Measurements from ENCODE around the gene ARHGAP18. TPM values are rescaled to one million over a fixed set of nuclear protein-coding genes. Genes with fewer than 3 reads are reported as not detected.

Gene ARHGAP18
- total and polyA plus RNA-seq, 10 donors: 4.6 to 18.7 (median 15.4) TPM

- intact Hi-C loops (cut with DNase I; ENCODE audit: low total_unique reads): loop anchor here (10.0 kb wide), 2 partner anchors 126 to 426 kb away; no protein-coding TSS in a partner anchor
- Histone ChIP-seq H3K36me3 (peaks cover 0 to 17% (median 2%) of the 10 kb centered on the region in 6 donors), H3K4me3 (no peak overlapping the region), H3K4me1 (peaks cover 0 to 17% (median 7%) of the 10 kb centered on the region in 6 donors), H3K27ac (no peak overlapping the region), H3K9me3 (no peaks in the 10 kb centered on the region), H3K27me3 (replicated peaks in 1 of 7) (no peaks in the 10 kb centered on the region)
- DNase-seq: no peak
- WGBS, 5 donors: 49 to 57% (median 52%) methylated on average over 6 of the region's 6 CpGs
- TF ChIP-seq POLR2AphosphoS5 (IDR thresholded peaks at IDR 0.05) (no peak), CTCF (IDR thresholded peaks at IDR 0.05 in 8 of 11, conservative IDR thresholded peaks at IDR 0.05 in 3 of 11) (peak; percentile 73 to 94 (median 84)), POLR2A (IDR thresholded peaks at IDR 0.05) (no peak)
Measured at GRCh38 chr6:129598244-129599187, 111.5 kb downstream of the ARHGAP18 start.

DNA sequence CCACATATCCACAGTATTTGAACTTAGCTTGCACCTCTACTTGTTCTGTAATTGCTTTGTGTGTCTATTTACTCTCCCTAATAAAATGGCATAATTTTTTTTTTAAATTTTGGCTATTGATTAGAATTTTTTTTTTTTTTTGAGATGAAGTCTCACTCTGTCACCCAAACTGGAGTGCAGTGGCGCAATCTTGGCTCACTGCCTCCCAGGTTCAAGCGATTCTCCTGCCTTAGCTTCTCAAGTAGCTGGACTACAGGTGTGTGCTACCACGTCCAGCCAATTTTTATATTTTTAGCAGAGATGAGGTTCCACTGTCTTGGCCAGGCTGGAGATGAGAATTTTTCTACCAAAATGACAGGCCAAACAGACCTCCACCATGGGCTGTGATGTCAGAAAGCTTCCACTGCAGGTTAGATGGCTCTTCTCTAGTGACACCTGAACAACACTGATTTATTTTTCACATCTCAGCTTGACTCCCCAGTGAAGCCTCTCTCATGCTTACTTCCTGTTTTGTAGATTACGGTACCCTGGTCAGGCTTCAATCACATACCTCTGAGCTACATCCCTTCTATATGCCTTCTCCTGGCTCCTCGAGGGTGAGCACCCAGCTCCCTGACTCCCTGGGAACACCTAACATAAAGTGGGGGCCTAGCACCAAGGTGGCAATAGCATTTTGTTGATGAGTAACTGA lies 112.8 kb downstream of the ARHGAP18 start:
- Histone ChIP-seq H3K27ac (no peak overlapping the region), H3K9me3 (no peaks in the 10 kb centered on the region), H3K4me1 (peaks cover 0 to 17% (median 7%) of the 10 kb centered on the region in 6 donors), H3K36me3 (peaks cover 0 to 22% (median 2%) of the 10 kb centered on the region in 6 donors), H3K4me3 (no peak overlapping the region), H3K27me3 (replicated peaks in 1 of 7) (no peaks in the 10 kb centered on the region)
- TF ChIP-seq POLR2AphosphoS5 (IDR thresholded peaks at IDR 0.05) (no peak), CTCF (IDR thresholded peaks at IDR 0.05 in 8 of 11, conservative IDR thresholded peaks at IDR 0.05 in 3 of 11) (no peak), POLR2A (IDR thresholded peaks at IDR 0.05) (no peak)
- intact Hi-C loops (cut with DNase I; ENCODE audit: low total_unique reads): loop anchor here (10.0 kb wide), 2 partner anchors 128 to 428 kb away; no protein-coding TSS in a partner anchor
- no peak for DNase-seq
- 75 to 79% (median 77%) methylated on average over 5 of the region's 5 CpGs for WGBS, 5 donors

- intact Hi-C loops (cut with DNase I; ENCODE audit: low total_unique reads): loop anchor here (10.0 kb wide), 2 partner anchors 128 to 428 kb away; no protein-coding TSS in a partner anchor
- no peak for DNase-seq
- 77 to 93% (median 88%) methylated on average over 1 of the region's 1 CpG for WGBS, 5 donors
Measured at GRCh38 chr6:129596522-129596921, 113.5 kb downstream of the ARHGAP18 start.

More at GRCh38 chr6:129596522-129596921, 113.5 kb downstream of the ARHGAP18 start:
- Histone ChIP-seq H3K9me3 (no peaks in the 10 kb centered on the region), H3K4me1 (peaks cover 0 to 17% (median 7%) of the 10 kb centered on the region in 6 donors), H3K27ac (no peak overlapping the region), H3K27me3 (replicated peaks in 1 of 7) (no peaks in the 10 kb centered on the region), H3K36me3 (peaks cover 0 to 22% (median 2%) of the 10 kb centered on the region in 6 donors), H3K4me3 (no peak overlapping the region)
- no peak for TF ChIP-seq CTCF (IDR thresholded peaks at IDR 0.05 in 8 of 11, conservative IDR thresholded peaks at IDR 0.05 in 3 of 11)
- no peak for TF ChIP-seq POLR2A (IDR thresholded peaks at IDR 0.05)
- no peak for TF ChIP-seq POLR2AphosphoS5 (IDR thresholded peaks at IDR 0.05)

Data from spleen (tissue), 11 donors.